NCI-H2196 treated with DMSO at 0.1 percent for 48 hours (cell line): ENCODE measurements around the gene ACTR1B.
A peak's percentile ranks its signal among the peaks of the same experiment; 100 is the strongest.
"Not testable (repeated sequence)": the region's sequence is repeated elsewhere in the genome, so short reads cannot be mapped to it uniquely, and the experiment has no call there.

ENCODE experiments used
- DNase-seq: peaks from one replicate; lab custom pipeline; 2025; ENCODE audit not compliant: unreplicated experiment; lab: John Stamatoyannopoulos, UW

The ACTR1B gene

DNA sequence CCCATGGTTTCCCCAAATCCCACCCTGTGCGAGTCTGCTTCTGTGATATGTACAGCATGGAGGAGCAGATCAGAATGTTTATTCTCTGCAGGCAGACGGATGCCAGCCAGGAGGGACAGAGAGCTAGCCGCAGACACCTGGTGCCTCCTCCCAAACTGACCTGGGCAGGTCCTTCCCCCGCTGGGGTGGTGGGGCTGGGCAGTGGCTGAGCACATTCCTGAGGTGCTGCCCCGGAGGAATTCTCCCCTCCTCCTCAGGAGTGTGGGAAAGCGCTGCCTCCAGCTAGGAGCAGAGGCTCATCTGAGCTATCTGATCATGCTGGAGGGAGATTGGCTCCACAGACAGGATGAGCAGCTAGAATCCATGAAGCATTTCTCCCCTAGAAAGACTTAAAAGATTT lies 27.3 kb upstream of the ACTR1B start:
- DNase-seq, result no peak

DNA sequence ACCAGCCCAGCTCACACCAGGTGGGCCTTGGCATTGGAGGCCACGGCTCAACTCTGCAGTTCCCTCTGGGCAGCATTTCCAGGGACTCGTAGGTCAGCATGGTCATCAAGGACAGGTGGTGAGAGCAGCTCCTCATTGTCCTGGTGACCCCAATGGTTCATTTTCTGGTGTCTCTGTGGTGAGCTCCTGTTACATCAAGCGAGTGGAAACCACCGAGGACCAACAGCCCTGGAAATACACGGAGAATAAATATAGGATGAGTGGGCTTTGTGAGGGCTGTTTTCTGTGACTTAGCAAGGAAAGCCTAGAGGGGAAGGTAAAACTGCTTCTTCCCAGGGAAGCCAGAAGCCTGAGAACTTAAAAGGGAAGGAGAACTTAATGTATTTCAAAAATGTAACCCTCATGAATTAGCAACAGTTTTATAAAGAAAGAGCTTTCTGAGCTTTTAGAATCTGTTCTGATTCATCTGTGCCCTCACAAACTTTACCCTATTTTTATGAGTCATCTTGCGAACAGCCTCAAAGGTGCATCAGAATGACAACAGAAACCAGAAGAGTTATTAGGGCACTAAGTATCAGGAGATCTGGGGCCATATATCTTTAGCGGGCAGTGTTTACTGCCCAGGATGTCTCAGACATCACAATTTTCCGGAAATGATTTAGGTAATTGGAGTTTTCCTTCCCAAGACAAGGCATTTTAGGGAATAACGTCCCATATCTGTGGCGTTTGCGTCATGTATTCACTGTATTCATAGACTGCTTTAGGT lies 24.4 kb upstream of the ACTR1B start:
- DNase-seq, result no peak

DNA sequence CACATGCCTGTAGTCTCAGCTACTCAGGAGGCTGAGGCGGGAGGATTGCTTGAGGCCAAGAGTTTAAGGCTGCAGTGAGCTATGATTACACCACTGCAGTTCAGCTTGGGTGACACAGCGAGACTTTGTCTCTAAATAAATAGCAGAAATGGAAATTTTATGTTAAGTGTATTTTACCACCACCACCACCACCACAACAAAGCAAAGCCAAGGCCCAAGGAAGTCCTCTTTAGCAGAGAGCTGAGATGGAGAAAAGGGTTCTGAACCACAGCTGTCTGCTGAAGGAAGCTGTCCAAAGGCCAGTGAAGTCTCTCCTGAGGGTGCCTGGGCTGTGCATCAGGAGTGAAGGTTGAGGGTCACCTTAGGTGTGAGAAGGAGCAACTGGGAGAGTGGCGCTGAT lies 23.4 kb upstream of the ACTR1B start:
- not testable (repeated sequence) for DNase-seq

DNA sequence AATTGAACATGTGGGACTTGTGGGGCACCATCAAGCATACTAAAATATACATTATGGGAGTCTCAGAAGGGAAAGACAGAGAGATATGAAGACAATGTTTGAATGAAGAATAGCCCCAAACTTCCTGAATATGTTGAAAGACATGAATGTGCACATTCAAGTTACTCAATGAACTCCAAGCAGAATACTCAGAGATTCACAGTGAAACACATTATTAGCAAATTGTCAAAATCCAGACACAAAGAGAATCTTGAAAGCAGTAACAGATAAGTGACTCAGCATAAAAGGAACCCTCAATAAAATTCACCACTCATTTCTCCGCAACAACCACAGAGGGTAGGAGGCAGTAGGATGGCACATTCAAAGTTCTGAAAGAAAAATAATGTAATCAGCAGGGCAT lies 14.5 kb upstream of the ACTR1B start:
- no peak for DNase-seq

DNA sequence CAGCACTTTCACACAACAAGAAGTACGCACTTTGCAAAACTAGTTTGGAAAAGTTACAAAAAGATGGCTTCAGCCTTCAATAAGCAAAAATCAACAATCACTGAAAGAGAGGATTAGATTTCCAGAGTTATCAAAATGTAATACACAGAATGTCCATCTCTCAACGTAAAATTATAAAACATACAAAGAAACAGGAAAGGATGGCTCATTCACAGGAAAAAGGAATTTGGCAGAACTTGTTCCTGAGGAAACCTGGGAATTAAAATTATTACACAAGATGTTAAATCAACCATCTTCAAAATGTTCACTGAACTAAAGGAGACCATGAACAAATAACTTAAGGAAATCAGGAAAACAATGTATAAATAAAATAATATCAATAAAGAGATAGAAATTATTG lies 13.6 kb upstream of the ACTR1B start:
- DNase-seq, result no peak

DNA sequence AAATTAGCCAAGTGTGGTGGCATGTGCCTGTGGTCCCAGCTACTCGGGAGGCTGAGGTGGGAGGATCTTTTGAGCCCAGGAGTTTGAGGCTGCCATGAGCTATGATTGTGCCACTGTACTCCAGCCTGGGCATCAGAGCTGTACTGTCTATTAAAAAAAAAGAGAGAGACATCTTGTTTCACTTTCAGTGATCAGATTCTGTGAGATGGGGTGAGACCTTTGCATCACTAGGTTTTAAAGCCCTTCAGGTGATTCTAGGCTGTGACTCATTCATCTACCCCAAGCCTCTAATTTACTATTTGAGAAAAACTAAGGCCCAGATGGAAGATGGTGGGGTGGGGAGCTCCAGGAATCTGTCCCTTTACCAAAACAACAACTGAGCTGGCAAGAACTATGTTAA lies 12.8 kb upstream of the ACTR1B start:
- DNase-seq, result no peak

DNA sequence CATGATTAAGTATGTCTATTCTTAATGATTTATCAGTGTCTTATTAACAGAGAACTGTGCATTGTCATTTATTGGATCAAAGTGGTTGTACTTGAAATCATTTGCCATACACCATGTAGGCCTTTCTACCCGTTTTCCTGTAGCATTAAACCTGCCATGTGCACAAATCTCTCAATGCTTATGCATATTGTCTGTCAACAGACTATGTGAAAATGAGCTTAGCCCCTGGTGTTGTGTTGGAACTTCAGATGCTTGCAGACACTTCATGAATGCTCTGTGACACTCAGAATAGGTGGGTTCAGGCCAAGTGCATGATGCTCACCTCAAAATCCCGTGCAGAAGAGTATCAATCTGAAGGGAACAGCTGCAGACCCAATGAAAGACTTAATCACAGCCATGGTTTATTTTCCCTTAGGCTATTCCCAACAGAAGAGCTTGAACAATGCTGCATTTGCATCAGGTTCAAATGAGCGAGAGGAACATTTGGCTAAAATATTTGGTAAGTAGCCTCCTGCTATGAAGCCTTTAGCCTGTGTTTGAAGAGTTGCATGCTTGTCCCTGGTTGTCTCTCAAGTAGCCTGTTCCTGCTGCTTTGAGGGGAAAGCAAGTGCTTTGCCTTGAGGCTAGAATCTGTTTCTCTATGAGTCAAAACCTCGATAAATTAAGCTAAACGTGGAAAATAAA lies 11.7 kb upstream of the ACTR1B start:
- no peak for DNase-seq

DNA sequence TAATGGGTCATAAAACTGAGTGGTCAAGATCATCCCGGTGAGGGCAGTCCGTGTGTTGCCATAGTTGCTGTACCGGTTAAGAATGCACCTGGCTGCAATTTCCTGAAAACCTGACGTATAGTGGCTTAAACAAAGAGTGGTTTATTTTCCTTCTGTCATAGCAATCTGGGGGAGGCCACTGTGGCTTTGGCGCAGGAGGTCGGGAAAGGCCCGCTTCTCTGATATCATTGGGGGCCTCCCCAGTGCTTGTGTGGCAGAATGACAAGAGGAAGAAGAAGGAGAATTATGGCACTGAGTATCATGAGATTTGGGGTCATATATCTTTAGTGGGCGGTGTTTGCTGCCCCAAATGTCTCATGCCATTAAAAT lies 10.1 kb upstream of the ACTR1B start:
- no peak for DNase-seq

DNA sequence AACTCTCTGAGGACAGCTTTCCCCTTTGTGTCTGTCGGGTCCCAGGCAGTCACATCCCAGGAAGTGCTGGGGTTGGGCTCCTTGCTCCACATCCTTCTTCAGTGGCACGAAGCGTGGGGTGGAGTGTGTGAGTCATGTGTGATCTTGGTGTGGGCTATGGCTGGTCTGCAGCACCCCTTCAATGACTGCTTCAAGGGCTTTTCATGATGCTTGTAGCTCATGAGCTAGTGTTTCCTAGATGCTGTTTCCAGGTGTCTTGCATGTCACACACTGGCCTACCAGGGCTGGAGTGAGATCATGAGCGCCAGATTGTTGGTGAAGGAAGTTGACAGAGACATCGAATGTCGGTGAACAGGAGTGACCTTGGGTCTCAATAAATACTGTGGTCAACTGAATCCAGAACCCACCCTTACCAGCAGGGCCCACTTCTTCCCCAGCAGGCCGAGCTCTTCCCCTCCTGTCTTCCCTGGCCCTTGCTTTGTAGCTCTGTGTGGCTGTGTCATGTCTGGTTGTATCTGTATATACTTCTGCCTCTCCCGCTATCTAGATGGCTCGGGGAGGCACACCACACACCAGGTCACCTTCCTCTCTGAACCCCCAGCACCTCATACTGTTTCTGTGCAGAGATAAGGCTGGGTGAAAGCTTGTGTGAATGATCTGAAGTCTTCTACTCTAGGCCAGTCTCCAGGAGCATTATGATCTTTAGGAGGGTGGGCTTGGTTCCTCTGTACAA lies 9.5 kb upstream of the ACTR1B start:
- no peak for DNase-seq

DNA sequence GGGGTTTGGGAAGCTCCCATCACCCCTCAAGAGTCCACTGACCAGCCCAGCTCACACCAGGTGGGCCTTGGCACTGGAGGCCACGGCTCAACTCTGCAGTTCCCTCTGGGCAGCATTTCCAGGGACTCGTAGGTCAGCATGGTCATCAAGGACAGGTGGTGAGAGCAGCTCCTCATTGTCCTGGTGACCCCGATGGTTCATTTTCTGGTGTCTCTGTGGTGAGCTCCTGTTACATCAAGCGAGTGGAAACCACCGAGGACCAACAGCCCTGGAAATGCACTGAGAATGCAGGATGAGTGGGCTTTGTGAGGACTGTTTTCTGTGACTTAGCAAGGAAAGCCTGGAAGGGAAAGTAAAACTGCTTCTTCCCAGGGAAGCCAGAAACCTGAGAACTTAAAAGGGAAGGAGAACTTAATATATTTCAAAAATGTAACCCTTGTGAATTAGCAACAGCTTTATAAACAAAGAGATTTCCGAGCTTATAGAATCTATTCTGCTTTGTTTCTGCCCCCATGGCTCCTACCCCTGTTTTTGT lies 8.8 kb upstream of the ACTR1B start:
- DNase-seq, result not testable (repeated sequence)

DNA sequence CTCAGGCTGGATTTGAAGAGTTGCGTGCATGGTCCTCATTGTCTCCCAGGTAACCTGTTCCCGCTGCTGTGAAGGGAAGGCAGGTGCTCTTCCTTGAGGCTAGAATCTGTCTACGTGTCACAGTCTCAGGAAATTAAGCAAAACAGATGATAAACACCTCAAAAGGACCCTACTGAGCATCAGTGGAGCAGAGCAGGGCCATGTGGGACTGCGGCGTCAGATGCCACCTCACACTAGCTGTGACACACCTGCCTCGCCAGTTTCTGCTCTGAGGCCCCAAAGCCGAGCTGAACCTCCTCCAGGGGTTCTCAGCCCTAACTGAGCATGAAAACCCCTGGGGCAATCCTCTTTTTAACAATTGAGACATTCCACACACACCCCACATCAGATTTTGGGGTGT lies 7.7 kb upstream of the ACTR1B start:
- DNase-seq, result no peak

DNA sequence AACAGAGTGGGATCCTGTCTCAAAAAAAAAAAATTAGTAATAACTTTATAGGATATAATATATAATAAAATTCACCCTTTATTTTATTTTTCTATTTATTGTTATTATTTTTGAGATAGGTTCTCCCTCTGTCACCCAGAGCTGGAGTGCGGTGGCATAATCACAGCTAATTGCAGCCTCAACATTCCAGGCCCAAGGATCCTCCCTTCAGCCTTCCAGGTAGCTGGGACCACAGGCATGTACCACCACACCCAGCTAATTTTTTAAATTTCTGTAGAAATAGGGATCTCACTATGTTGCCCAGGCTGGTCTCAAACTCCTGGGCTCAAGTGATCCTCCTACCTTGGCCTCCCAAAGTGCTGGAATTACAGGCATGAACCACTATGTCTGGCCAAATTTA lies 6.6 kb upstream of the ACTR1B start:
- no peak for DNase-seq

DNA sequence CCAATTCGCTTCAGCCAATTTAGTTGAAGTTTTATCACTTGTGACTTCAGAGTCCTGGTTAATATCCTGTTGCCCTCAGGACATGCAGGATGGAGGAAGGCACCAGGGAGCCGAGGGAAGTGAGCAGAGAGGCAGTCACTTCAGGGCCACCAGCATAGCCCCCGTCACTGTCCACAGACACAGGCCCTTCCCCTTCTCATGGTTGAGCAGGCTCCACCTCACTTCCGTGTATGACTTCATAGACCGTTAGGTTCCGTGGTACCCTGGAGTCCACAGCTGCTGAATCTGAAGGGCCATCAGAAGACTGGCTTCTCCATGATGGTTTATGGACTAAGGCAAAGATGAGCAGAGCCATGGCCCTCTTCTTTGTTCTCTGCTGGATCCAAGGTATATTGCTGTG lies 5.6 kb upstream of the ACTR1B start, which contains the start of gene C2orf92:
Gene C2orf92 (plus strand): TSS at position 266 of the 400 bp plus-strand sequence. CDS start 76 bp downstream, at position 342.
- no peak for DNase-seq

DNA sequence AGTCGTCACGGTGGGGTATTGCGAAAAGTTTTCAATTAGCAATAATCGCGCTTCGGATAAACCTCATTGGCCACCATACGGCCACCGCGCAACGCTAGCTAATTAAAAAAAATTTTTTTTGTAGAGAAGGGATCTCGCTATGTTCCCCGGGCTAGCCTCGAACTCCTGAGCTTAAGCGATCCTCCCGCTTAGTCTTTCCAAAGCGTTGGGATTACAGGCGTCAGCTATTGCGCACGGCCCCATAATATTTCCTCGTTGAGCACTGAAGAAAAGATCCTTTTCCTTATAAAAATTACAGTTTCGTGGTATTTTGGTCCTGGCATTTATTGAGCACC lies 759 bp upstream of the ACTR1B start:
- DNase-seq, result no peak

DNA sequence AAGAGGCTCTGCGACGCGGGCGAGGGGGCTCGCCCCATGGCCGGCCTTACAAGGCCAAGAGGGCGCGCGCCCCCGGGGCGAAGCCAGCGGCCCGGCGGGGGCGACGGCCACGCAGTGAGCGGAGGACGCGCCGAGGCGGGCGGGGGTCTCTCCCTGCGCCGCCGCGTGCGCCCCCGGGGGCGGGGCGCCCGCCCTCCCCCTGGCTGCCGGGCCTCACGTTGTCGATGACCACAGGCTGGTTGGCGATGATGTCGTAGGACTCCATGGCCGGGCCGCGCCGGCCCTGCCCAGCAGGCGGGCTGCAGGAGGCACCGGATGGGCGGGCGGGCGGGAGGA lies 250 bp downstream of the ACTR1B start:
- DNase-seq, result no peak

DNA sequence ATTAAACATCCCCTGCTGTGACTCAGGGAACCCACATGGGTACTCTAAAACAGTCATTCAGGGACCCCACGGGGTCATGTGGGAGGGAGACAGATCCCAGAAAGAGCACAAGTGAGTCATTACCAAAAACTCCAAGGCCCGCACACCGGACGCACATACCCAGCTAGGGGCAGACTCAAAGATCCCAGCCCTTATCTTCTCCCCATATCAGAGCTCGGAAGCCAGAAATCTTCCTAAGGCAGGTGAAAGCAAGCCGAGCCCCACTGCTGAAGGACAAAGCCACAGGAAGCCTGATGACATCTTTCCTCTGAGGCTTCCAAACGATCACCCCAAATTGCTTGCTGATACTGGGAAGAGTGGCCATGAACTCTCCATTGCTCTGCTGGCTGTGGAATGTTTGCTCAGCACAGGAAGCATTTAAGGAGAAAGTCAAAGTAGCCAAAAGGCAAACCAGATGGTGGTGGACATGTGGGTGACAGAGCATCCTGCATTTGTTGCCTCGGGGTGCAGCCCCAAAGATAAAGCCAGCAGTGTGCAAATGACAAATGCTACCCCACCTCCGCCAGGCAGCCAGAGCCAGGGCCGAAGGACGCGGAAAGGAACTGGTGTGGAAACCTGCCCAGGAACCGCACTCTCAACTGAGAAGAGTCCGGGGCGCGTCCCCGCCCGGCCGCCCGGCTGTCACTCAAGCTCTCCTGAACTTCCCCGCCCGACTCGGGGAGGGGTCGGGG lies 784 bp downstream of the ACTR1B start:
- peak; percentile 24 for DNase-seq

DNA sequence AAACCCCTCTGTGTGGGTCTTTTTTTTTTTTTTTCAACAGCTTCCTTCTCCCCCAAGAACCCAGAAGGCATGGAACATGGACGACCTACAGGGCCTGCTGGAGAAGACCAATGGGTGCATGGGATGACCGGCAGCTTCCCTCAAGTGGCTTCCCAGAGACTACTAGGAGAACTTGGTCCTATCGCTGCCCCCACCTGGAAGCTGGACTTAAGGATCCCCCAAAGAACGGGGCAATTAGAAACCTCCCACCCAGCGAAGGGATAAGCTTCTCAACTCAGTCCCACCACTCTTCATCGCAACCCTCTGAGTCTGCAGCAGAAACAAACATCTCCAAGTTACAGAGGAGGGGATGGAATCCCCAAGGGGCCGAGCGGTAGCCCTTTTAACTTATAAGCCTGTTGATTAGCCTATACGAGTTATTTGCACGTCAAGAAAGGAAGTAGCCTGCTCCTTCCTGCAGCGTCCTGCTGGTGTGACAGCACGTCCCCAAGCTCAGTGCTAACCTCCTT lies 1.4 kb downstream of the ACTR1B start:
- DNase-seq, result no peak

DNA sequence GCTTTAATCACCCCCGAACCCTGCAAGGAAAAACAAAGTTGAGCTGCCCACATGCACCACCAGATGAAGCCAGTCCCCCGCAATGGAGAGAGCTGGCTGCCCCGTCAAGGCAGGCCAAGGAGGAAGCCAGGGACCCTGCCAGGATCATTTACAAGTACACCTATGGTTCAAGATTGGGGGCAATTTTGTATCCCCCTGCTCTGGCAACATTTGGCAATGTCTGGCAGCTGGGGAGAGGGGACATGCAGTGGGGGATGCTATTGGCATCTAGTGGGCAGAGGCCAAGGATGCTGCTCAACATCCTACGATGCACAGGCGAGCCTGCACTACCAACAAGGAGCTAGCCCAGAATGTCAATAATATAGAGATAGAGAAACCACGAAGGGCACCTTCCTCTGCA lies 1.9 kb downstream of the ACTR1B start:
- no peak for DNase-seq

DNA sequence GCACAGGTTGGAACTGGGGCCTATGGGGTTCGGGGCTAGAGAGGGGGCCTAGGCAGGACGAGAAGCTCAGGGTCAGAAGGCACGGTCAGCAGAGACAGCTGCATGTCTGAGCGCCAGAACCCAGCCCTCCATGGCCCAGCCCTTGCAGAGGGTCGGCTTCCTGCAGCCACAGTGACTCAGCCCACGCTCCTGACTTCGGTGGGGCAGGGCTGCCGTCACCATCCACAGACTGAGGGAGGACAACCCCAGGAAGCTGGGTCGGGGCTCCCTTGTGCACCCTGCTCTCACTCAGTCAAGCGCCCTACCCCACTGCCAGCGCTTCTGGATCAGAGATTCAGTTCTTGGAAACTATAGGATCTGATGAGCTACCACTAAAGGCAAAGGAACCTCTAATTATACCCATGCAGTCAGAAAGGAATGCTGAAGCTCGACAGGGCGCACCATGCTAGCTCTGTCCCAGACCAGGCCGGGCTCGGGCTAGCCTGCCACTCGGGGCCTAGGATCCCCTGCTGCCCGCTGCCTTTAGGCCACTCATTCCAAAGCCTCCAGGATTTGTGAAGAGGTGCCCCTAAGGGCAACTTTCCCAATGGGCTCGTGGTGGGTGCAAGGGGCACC lies 3.0 kb downstream of the ACTR1B start:
- DNase-seq, result no peak

DNA sequence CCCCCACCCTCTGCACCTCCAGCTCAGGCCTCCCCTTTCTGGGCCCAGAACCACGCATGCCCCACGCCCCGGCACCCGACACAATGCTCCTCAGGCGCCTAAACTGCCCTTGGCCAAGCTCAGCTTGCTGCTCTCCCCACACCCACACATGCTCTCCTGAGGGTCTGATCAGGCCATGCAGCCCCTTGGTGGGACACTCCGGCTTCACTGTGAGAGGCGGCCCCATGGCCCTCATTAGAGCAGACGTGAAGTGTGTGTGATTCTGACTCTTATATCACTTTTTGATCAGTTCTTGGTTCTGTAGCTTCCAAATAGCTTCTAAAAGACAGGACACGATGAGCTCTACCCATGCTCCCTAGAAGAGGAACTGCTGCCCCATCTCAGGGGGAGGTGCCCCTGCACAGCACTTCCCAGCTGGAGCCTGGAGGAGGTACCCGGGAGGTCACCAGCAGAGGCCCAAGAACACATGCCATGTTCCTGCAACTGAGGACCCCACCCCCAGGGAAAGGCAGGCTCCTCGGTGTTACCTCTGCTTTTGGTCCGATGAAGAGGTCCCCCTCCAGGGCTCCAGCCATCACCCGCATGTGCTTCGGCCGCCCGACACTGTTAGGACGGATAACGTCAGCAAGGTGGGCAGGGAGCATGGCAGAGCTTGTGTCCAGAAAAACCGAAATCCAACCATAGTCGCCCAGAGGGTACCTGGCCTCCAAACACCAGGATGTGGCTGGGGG lies 3.6 kb downstream of the ACTR1B start:
- DNase-seq, result no peak
